ENCODE measurements around the gene SPG21. TPM values are rescaled to one million over a fixed set of nuclear protein-coding genes. Genes with fewer than 3 reads are reported as not detected.

The SPG21 gene
- total and polyA plus RNA-seq, 11 donors = 34.9 to 70.3 (median 48.7) TPM

GRCh38 chr15:64930019-64930652 is 59.6 kb downstream of the SPG21 start:
- Histone ChIP-seq H3K9me3 (no peaks in the 10 kb centered on the region), H3K27ac (no peak overlapping the region), H3K4me1 (peaks cover 0 to 10% (median 0%) of the 10 kb centered on the region in 12 donors), H3K36me3 (peaks cover 0 to 6% (median 0%) of the 10 kb centered on the region in 9 donors), H3K4me3 (no peak overlapping the region), H3K27me3 (no peaks in the 10 kb centered on the region)
- ATAC-seq (no peak), DNase-seq (no peak)
- TF ChIP-seq CTCF (IDR thresholded peaks at IDR 0.05) (no peak), POLR2A (IDR thresholded peaks at IDR 0.05) (no peak)
- intact Hi-C loops (cut with DNase I) = no loop called here
- WGBS, 4 donors = 86 to 91% (median 89%) methylated on average over 10 of the region's 10 CpGs

- no peaks in the 10 kb centered on the region for H3K27me3 ChIP-seq
- DNase-seq = no peak
- intact Hi-C loops (cut with DNase I) = no loop called here
- H3K4me3 ChIP-seq = no peak overlapping the region
- H3K36me3 ChIP-seq = peaks cover 0 to 6% (median 0%) of the 10 kb centered on the region in 9 donors
- 72 to 80% (median 74%) methylated on average over 8 to 10 of the region's 10 CpGs for WGBS, 4 donors
- H3K9me3 ChIP-seq = no peaks in the 10 kb centered on the region
- no peak for TF ChIP-seq CTCF (IDR thresholded peaks at IDR 0.05)
- TF ChIP-seq POLR2A (IDR thresholded peaks at IDR 0.05) = no peak
- no peak overlapping the region for H3K27ac ChIP-seq
- H3K4me1 ChIP-seq = peaks cover 0 to 10% (median 0%) of the 10 kb centered on the region in 12 donors
- ATAC-seq = peak in 2 of 4 donors; percentile 35 to 40
Measured at GRCh38 chr15:64928626-64929220, 61.0 kb downstream of the SPG21 start.

- Histone ChIP-seq H3K27me3 (no peaks in the 10 kb centered on the region), H3K4me3 (no peak overlapping the region), H3K9me3 (peaks cover 0 to 5% (median 0%) of the 10 kb centered on the region in 12 donors), H3K27ac (no peak overlapping the region), H3K4me1 (peaks cover 0 to 10% (median 0%) of the 10 kb centered on the region in 12 donors), H3K36me3 (peaks cover 0 to 3% (median 0%) of the 10 kb centered on the region in 9 donors)
- DNase-seq = no peak
- WGBS, 4 donors = 89 to 94% (median 92%) methylated on average over 7 to 8 of the region's 8 CpGs
- intact Hi-C loops (cut with DNase I) = no loop called here
- no peak for TF ChIP-seq CTCF (IDR thresholded peaks at IDR 0.05)
- TF ChIP-seq POLR2A (IDR thresholded peaks at IDR 0.05) = no peak
- no peak for ATAC-seq
Measured at GRCh38 chr15:64926661-64927060, 63.1 kb downstream of the SPG21 start.
